PC-3 (cell line): ENCODE measurements around the gene PTGDS.

Experiments used
- EZH2 ChIP-seq: fragments of 300-600 bp; sonication (generic); IDR thresholded peaks from one replicate; pipeline ENCODE4 v1.6.1; 2017; ENCODE audit warnings: antibody characterized with exemption, mild to moderate bottlenecking, low read length; ENCODE audit not compliant: unreplicated experiment
- EZH2phosphoT487 ChIP-seq: fragments of 300-600 bp; sonication (generic); IDR thresholded peaks from 2 replicates; pipeline ENCODE4 v1.6.1; 2018; ENCODE audit warnings: mild to moderate bottlenecking, antibody characterized with exemption, low read length, borderline replicate concordance
- TF ChIP-seq, protein P1 (sequence below): fragments of 300-600 bp; sonication (generic); conservative IDR thresholded peaks from 2 replicates; pipeline ENCODE4 v1.5.1; 2017; ENCODE audit warnings: antibody characterized with exemption, low read depth, mild to moderate bottlenecking, low read length

DNA sequence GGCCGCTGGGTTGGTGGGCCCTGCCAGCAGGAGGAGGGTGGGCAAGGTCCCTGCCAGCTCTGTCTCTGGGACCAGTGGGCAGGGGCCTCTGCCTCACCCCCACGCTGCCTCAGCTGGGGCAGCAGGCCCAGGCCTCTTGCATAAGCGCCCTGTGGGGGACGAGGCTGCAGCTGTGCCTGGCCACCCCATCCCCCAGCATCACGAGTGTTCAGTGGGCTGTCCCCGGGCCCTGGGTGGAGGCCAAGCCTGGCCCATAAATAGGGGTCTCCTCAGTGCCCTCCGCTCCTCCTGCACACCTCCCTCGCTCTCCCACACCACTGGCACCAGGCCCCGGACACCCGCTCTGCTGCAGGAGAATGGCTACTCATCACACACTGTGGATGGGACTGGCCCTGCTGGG is at the start of gene PTGDS:
- TF ChIP-seq, protein P1, sequence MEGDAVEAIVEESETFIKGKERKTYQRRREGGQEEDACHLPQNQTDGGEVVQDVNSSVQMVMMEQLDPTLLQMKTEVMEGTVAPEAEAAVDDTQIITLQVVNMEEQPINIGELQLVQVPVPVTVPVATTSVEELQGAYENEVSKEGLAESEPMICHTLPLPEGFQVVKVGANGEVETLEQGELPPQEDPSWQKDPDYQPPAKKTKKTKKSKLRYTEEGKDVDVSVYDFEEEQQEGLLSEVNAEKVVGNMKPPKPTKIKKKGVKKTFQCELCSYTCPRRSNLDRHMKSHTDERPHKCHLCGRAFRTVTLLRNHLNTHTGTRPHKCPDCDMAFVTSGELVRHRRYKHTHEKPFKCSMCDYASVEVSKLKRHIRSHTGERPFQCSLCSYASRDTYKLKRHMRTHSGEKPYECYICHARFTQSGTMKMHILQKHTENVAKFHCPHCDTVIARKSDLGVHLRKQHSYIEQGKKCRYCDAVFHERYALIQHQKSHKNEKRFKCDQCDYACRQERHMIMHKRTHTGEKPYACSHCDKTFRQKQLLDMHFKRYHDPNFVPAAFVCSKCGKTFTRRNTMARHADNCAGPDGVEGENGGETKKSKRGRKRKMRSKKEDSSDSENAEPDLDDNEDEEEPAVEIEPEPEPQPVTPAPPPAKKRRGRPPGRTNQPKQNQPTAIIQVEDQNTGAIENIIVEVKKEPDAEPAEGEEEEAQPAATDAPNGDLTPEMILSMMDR: no peak
- TF ChIP-seq EZH2: no peak
- TF ChIP-seq EZH2phosphoT487: no peak
